RCC 7860 (cell line): ENCODE results near the gene SYNJ1.

Experiments used
- DNase-seq: peaks from one replicate; pipeline ENCODE4 v3.0.0-alpha.2; 2015; ENCODE audit warnings: low spot score
- FAIRE-seq: peaks from 2 replicates; lab custom pipeline; 2012; peaks lifted over from hg19 to GRCh38; lab: Jason Lieb, UNC

The SYNJ1 gene

DNA sequence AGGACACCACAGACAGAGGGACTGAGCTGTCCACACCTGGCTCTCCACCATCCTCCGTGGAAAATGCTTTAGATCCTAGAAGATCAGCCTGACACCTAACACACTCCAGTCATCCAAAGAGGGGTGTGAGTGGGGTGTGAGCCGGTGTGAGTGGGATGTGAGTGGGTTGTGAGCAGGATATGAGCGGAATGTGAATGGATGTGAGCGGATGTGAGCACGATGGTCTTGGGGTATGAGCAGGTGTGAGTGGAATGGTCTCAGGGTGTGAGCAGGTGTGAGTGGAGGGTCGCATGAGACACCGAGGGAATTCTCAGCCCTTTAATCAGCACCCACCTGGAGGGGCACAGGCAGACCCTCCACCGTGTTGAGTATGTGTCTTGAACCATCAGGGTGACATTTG lies 143.3 kb downstream of the SYNJ1 start:
- FAIRE-seq (no peak), DNase-seq (no peak)

DNA sequence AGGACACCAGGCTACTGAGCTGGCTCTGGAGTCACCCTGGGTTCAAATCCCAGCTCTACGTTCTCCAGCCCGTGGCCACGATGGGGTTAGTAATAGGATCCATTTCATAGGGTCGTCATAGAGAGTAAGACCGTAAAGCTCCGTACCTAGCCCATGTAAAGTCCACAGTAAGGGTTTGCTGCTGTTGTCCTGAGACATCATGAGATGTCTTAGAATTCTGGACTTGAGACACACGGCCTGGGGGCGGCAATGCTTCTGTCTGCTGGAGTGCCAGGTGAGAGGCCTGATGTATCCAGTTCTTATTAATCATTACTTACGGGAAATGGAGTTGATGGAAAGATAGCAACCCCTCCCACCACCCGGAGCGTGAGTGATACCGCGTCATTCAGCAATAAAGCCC lies 146.1 kb downstream of the SYNJ1 start:
- no peak for FAIRE-seq

DNA sequence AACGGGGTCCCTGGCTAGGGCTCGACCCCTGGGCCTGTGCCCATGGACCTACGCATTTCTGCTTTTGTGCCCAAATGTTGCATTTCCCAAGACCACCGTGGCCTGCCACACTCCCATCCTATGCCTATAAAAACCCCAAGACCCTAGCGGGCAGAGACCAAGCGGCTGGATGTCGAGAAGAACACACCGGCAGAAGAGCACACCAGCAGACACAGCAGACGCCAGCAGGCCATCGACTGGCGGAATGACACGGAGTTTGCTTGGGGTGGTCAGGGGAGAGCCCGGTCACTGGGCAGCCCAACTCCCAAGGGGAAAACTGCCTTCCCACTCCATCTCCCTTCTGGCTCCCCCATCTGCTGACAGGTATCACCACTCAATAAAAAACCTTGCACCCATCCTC lies 146.9 kb downstream of the SYNJ1 start:
- FAIRE-seq (no peak), DNase-seq (no peak)

More for the DNA sequence above, 146.1 kb downstream of the SYNJ1 start:
- DNase-seq = no peak
